Endothelial cell of hepatic sinusoid (primary cell): ENCODE data around the gene IGLON5.

Experiments
- in situ Hi-C: cut with HindIII; loops from 2 replicates; pipeline ENCODE4 v1.10.0; 2017; ENCODE audit warnings: low sequenced_read_pairs

Gene IGLON5

DNA sequence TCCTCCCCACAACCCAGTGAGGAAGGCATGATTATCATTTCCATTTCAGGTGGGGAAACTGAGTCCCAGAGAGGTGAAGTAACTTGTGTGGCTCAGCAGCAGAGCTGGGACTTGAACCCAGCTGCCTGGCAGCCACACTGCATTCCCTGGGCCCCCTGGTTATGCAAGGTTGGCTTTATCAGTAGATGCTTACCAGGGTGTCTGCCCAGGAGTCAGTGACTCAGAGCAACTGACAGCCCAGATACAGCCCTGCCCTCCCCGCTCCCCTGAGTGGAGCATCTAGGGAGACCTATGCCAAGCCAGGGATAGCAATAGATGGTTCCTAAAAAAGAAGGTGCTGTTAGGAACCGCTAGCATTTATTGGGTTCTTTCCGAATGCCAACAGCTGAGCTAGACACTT, 5.9 kb downstream of the IGLON5 start:
- in situ Hi-C loops = no loop called here

DNA sequence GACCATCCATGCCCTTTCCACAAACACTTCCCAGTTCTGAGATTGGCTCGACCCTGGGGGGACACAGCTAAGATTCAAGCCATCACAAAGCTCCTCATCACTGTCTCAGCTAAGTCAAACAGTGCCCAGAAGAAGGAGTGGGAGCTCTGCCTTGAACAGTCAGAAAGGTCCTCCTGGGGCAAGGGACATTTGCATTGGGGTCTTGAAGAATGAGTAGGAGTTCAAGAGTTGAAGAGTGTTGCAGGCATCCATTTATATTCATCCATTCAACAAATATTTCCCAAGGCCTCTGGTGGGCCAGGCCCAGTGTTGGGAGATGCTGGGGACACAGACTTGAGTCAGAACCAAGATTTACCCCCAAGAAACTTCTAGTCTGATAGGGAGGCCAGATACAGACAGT, 6.5 kb downstream of the IGLON5 start:
- in situ Hi-C loops = no loop called here

DNA sequence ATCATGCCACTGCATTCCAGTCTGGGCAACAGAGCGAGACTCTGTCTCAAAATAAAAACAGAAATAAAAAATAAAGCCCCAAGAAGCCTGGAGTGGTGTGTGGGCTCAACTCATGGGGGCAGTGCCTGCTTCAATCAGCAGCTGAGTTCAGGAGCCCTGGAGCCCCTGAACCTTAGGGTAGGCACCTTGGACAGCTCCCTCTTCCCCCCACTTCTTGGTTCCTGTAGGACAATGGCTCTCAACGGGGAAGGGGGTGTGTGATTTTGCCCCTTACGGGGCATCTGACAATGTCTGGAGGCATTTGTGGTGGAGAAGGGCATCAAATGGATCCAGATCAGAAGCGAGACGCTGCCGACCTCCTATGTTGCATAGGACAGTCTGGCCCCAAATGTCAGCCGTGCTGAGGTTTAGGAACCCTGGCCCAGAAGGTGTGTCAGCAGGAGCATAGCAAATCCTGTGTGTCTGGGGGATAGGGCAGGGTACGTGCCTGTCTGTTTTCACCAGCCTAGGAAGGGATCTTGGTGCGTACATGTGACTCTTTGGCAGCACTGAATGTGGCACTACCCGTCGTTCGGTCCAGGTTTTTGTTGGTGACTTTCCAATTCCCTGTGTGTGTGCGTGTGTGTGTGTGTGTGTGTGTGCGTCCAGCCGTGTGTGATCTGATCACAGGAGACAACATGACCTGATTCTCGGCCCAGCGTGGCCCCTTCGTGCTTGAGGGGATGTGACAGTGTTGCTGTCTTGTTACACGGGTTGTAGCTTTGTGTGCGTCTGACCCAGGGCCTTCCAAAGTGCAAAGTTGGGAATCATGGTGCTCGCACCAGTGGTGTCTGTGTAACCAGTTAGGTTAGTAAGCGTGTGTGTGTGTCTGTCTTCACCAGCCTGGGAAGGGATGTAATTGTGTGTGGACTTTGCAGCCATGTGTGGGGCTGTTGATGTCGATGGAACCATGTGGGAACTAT, 7.5 kb downstream of the IGLON5 start:
- in situ Hi-C loops = no loop called here

DNA sequence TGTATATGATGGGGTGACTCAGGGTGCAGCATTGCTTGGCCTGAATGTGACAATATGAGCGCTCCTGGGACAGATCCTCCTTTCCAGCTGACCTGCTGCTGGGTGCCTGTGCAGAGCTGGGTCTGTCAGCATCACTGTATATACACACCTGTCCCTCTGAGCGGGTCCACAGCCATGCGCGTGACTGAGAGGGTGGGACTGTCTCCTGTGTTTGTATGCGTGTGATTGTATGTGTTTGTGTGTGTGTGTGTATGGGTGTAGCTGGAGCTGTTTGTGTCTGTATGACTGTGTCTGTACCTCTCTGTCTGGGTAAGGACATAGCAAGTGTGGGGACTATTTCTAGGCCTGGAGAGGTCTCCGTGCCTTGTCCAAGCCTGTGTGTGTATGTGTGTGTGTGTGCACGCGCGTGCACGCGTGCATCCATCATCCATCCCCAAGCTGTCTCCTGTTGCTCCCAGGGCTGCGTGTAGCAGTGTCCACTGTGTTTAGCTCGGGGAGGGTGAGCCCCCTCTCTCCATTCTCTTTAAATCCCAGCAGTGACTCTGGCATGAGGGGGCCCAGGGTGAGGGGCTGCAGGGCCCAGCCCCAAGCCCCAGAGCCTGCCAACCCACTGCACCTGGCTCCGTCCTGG, 8.3 kb downstream of the IGLON5 start:
- in situ Hi-C loops = no loop called here

DNA sequence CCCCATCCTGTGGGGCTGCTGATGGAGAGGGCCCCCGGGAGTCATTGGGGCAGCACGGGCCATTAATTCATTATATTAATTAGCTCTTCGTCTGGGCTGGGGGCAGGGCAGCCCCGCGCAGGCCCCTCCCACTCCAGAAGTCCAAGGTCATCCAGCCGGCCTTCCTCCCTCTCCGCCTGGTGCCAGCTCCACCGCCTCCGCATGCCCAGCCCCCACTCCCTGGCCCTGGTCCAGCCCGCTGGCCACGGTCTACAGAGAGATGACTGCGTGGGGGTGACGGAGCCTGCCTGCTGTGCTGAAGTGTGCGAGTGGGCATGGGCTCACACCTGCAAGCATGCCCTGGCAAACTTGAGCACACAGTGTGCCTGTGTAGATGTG, 8.8 kb downstream of the IGLON5 start:
- in situ Hi-C loops = no loop called here

DNA sequence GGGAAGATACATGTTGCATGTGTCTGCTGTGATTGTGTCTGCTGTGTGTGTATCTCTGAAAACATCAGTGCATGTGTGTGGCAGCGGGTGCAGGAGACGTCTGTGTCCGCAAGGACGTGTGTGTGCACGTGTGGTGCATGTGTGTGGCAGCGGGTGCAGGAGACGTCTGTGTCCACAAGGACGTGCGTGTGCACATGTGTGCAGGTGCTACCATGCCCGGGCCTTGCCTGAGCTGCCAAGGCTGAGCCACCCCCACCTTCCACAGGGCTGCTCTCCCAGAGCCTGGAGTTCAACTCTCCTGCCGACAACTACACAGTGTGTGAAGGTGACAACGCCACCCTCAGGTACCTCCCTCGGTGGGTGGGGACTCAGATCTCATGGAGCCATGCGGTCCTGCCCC, 10.4 kb downstream of the IGLON5 start:
- in situ Hi-C loops = no loop called here

DNA sequence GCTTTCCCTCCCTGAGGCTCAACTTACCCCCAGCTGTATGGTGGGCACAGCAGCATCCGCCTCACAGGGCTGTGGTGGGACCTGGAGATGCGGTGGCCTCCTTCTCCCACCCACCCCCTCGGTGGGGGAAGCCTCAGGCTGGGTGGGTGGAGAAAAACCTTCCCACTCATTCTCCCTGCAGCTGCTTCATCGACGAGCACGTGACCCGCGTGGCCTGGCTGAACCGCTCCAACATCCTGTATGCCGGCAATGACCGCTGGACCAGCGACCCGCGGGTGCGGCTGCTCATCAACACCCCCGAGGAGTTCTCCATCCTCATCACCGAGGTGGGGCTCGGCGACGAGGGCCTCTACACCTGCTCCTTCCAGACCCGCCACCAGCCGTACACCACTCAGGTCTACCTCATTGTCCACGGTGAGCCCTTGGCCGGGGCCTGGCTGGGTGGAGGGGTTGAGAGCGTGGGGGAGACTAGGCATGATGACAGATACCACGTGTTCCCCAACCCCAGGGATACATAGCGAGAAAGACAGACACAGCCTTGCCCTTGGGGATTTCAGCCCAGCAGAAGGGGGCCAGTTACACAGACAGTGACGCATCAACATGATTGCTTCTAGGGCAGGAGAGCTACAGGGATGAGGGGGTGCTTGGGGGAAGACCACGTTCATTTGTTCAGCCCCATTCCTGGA, 12.2 kb downstream of the IGLON5 start:
- in situ Hi-C loops = no loop called here

DNA sequence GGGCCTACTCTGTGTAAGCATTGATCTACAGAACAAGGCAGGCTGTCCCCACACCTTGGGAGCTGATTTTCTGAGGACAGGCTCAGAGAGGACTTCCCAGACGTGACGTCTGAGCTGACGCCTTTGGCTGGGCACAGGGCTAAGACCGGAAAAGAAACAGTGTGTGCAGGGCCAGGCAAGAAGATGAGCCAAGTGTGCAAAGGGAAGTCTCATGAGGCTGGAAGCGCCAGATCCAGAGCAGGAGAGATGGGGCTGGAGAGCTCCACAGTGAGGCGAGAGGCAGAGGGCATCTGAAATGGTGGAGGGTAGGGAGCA, 12.7 kb downstream of the IGLON5 start:
- in situ Hi-C loops = no loop called here

DNA sequence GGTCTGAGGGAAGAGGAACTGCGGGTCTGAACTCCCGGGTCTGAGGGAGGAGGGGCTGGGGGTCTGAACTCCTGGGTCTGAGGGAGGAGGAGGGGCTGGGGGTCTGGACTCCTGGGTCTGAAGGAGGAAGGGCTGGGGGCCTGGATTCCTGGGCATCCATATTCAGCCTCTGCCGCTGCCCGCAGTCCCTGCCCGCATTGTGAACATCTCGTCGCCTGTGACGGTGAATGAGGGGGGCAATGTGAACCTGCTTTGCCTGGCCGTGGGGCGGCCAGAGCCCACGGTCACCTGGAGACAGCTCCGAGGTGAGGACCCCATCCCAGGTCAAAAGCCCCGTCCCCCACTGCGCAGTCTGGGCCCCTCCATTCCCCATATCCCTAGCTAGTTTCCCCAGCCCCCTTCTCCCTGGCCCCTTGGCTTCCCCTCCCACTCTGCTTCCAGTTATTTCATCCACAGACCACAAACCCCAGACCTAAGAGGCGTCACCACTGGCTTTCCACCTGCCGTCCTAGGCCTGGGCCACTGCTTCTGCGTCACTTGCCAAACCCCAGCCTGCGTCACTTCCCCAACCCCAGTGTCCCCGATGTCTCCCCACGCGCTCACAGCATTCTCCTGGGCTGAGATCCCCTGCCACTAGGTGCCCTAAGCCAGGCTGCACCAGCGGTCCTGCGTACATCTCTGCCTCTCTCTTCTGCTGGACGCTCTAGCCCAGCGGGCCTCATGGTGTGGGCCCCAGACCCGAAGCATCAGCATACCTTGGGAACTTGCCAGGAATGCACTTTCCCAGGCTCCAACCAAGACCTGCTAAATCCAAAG, 13.9 kb downstream of the IGLON5 start:
- in situ Hi-C loops = no loop called here

DNA sequence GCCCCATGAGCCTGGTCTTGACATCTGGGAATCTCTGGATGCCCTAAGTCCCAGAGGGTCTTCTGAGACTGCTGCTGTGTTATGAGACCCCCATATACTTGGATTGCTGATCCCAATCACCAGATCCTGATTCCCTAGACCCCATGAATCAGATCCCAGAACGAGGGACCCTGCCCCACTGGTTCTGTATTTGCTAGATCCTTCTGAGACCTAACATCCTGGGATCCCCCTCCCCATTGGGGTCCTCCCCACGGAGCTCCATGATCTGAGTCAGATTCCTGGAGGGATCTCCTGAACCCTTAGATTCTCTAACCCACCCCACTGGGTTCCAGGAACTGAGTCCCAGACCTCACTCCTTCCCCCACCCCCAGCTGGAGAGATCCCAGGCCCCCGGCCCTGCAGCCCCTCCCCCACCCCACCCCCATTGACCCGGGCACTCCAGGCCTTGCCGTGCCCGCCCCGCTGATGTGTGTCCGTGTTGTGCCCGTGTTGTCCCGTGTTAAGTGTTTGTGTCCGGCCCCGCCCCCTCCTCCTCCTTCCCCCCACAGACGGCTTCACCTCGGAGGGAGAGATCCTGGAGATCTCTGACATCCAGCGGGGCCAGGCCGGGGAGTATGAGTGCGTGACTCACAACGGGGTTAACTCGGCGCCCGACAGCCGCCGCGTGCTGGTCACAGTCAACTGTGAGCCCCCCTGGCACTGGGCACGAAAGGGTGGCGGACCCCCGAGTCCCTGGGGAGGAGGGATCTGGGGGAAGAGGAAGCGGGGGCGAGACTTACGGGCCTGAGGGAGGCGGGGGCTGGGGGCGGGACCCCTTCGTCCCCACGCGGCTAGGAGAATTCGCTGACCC, 15.0 kb downstream of the IGLON5 start:
- in situ Hi-C loops = no loop called here

DNA sequence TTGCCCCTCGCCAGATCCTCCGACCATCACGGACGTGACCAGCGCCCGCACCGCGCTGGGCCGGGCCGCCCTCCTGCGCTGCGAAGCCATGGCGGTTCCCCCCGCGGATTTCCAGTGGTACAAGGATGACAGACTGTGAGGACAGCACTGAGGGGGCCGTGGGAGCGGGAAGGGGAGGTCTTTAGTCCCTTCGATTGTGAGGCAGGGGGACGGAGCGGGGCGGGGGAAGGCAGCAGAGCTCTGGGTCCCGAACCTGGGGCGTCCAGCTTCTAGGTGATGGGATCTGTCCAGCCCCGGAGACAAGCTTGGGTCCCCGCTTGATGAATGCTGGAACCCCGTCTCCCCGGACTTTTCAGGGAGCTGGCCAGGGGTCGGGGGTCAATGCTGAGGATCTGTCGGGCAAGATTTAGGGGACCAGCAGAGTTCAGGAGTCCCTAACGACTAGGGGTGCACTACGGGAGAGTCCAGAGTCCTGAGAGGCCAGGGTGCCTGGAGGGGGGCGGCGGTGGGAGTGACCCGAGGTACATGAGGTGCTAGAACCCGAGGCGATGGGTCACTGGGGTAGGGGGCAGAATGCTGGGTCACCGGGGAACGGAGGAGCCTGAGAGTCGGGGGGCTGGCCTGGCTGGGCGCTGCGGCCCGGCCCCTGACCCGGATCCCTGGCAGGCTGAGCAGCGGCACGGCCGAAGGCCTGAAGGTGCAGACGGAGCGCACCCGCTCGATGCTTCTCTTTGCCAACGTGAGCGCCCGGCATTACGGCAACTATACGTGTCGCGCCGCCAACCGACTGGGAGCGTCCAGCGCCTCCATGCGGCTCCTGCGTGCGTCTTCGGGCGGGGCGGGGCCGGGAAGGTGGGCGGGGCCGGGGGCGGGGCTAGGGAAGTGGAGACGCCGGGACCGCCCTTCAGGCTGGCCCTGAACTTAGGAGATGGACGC, 15.9 kb downstream of the IGLON5 start:
- in situ Hi-C loops = no loop called here

DNA sequence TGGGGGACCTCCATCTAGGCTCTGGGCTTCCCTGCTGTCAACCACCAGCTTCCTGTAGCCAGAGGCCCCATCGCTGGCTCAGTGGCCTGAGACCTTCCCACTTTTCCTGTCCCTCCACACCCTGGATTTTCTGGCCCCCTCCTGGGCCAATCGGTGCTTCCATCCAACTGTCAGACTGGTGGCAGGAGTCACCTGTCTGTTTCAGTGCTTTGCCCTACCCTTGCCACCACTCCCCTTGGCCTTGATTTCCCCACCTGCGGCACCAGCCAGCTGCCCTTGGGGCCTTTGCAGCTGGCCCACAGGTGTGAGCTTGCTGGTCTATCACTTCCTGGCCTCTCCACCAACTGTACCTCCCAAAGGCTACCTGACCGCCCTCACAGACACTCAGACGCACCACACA, 18.0 kb downstream of the IGLON5 start:
- in situ Hi-C loops = no loop called here

DNA sequence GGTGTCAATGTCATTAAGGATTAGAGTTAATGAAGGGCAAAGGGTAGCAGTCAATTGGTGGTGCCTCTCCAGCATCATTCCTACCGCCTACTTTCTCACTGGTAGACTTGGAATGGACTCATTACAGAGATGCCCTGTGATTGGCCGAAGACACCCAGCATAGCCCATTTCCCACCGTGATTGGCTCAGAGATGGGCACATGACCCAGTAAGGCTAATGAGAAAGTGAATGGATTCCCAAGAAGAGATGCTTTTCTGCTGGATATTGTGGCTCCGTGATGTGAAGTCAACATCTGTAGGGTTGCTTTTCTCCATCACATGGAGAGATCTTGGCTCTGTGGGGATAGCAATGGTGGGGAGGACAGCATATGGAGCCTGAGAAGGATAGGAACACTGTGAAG, 18.9 kb downstream of the IGLON5 start:
- in situ Hi-C loops = loop anchor here (5.0 kb wide), 1 partner anchor 77 kb away; no protein-coding TSS in a partner anchor

DNA sequence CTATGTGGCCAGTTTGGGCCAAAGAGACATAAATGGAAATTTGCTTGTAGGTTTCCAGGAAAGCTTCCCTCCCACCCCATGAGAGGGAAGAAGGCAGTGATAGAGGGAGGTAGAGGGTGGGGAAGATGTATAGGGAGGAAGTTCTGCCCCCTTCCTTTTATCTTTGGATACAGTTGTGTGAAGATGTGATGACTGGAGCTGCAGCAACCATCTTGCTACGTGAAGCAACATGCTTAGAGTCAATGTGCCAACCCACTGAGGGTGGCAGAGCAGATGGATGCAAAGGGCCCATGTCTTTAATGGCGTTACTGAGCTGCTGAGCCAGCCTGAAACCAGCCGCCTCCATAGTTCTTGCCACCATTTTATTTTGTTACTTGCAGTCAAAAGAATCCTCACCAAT, 19.7 kb downstream of the IGLON5 start:
- in situ Hi-C loops = loop anchor here (5.0 kb wide), 1 partner anchor 76 kb away; no protein-coding TSS in a partner anchor

DNA sequence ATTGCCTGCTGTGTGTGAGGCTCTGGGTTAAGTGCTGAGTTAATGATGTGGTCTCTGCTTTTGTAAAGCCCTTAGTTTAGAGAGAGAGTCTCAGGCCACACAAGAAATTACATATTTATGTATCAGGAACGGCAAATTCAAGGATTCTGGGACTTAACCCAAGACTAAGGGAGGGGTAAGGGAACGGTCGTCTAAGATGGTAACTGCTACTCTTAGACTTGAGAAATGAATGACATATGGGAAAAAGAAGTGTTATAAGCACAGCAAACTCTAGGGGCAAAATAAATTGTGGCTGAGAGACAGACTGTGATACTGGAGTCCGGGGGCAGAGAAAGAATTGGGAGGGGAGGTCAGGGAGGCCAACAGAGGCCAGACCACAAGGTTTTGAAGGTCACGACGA, 20.3 kb downstream of the IGLON5 start:
- in situ Hi-C loops = loop anchor here (5.0 kb wide), 1 partner anchor 76 kb away; no protein-coding TSS in a partner anchor

DNA sequence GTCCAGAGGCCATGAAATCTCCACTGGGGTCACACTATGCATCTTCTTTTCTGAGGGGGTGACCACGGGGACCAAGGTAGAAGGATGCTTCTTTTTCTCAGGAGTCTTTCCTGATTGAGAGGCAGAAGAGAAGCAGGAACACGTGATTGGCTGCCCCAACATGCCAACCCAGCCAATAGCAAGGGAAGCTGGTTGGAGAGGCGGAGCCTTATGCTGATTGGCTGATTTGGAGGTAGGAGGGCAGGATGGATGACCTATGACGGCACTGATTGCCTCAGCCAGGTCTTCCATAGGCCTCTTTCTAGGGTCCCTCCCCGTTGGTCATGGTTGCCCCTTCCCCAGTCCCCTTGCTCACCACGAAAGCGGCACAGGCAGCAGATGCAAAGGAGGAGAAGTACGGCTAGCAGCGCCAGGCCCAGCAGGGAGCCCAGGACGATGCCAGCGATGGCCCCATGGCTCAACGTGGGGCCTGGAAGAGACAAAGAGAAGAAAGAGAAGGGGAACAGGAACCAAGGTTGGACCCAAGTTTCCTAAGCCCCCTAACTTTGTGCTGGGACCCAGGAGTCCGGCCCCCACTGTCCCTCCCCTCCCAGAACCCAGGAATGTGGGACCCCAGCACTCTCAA, 22.5 kb downstream of the IGLON5 start:
- in situ Hi-C loops = loop anchor here (5.0 kb wide), 1 partner anchor 73 kb away; no protein-coding TSS in a partner anchor

DNA sequence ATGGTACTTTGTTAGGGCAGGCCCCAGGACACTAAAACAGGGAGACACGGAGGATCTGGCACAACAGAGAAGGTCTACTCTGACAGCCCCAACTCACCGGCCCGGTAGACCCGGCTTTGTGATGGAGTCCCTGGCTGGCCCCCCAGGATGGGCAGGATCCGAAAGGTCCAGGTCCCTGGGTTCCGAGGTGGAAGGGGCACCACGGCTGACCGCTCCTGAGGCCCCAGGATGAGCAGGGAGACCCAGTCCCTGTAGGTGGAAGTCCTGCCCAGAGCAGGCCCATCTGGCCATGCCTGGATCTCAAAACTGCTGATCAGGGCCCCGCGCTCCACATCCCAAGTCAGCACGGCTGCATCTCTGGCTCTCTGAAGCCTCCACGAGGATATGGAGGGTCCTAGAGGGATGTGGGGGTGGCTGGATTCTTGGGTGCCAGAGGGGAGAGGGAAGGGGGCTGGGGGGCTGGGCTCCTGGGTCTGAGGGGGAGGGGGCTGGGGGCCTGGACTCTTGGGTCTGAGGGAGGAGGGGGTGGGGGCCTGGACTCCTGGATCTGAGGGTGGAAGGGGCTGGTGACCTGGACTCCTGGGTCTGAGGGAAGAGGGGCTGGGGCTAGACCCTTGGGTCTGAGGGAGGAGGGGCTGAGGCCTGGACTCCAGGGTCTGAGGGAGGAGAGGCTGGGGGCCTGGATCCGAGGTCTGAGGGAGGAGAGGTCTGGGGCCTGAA, 25.9 kb downstream of the IGLON5 start:
- in situ Hi-C loops = no loop called here
